HG03432 (cell line): ENCODE measurements around the gene CD300E.
"Not testable (repeated sequence)": the region's sequence is repeated elsewhere in the genome, so short reads cannot be mapped to it uniquely, and the experiment has no call there.

Experiments used
- ATAC-seq: cut with Tn5 transposase; IDR thresholded peaks from one replicate; pipeline ENCODE4 v1.9.1; 2021; ENCODE audit warnings: mild to moderate bottlenecking, moderate library complexity; ENCODE audit not compliant: unreplicated experiment

The CD300E gene

GRCh38 chr17:74601944-74602572 lies 21.5 kb downstream of the CD300E start:
- no peak for ATAC-seq

- ATAC-seq, result no peak
These were observed 24.0 kb downstream of the CD300E start for GRCh38 chr17:74599448-74599939.

DNA sequence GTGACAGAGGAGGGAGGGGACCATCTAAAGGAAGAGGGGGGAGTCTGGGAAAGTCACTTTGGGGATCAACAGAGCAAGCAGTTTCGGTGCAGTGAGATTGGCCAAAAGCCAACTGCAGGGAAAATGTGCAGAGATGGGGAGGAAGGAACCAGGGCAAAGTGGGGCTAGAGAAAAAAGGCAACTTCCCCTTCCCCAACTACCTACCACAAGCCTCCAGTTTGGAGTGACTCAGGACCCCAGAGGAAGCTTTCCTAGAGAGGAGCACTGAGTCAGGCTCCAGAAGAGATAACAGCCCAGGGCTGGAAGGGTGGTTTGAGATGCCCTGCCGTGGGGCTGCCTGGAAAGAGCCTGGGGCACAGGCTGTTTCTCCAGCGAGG lies 24.5 kb downstream of the CD300E start:
- no peak for ATAC-seq

GRCh38 chr17:74598346-74599022 lies 25.1 kb downstream of the CD300E start:
- no peak for ATAC-seq

DNA sequence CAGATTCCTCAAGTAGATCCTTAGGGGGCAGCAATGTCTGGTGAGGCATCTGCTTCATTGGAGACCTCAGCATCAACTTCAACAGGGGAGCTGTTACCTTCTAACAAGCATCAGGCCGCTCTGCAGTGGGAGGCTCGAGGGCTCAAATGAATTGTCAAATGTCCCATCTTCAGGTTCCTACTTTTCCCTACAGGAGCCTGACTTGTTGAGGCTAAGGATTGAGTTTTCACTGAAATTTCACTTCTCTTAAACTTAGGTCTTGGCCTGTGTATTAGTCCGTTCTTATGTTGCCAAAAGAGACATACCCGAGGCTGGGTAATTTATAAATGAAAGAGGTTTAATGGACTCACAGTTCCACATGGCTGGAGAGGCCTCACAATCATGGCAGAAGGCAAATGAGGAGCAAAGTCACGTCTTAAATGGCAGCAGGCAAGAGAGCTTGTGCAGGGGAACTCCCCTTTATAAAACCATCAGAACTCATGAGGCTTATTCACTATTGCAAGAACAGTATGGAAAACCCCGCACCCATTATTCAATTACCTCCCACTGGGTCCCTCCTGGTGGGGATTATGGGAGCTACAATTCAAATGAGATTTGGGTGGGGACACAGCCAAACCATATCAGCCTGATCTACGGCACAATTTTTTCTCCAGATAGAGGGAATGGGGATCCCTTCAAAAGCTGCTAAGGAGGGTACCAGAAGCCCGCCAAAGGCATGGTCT lies 26.3 kb downstream of the CD300E start:
- no peak for ATAC-seq

- ATAC-seq, result no peak
These were observed 28.3 kb downstream of the CD300E start for GRCh38 chr17:74595037-74595750.

- ATAC-seq, result no peak
These were observed 31.2 kb downstream of the CD300E start, which contains the start of gene CD300LD for GRCh38 chr17:74592087-74592990. CD300LD (minus strand) TSS chr17:74592283; CDS start chr17:74592202, 81 bp downstream.

GRCh38 chr17:74591503-74591902 lies 32.0 kb downstream of the CD300E start:
- ATAC-seq, result no peak

DNA sequence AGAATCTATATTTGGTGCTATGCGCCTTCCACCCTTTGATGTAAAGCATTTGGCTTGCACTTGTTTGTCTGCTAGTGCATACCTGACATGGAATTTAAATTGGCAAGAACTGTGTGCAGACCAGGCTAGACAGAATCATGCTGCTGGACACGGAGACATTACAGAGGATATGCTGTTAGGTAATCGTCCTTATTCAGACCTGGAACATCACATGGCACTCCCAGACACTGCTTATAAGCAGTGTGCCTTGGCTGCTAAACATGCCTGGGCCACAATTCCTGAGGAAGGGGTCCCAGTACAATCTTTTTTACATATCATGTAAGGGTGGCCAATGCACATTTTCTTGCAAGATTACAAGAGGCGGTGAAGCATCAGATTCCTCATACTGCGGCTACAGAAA lies 37.8 kb downstream of the CD300E start:
- no peak for ATAC-seq

- ATAC-seq, result no peak
These were observed 39.1 kb downstream of the CD300E start for GRCh38 chr17:74584292-74585060.

DNA sequence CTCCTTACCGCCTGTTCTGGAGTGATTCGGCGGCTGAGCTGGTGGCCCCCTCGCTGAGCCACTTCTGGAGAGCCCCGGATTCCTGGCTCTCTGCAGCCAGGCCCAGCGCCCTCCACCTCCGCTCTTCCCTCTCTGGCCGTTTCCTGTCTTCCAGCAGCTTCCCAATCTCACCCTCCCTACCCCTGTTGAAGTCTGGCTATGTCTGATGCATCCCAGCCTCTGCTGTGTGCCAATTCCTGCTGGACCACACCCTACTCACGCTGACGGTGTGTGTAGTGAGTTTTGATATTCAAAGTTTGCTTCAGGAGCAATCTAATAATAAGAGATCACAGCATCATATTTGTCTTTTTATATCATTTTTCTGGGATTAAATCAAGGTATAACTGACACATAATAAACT lies 40.9 kb downstream of the CD300E start:
- ATAC-seq, result no peak

DNA sequence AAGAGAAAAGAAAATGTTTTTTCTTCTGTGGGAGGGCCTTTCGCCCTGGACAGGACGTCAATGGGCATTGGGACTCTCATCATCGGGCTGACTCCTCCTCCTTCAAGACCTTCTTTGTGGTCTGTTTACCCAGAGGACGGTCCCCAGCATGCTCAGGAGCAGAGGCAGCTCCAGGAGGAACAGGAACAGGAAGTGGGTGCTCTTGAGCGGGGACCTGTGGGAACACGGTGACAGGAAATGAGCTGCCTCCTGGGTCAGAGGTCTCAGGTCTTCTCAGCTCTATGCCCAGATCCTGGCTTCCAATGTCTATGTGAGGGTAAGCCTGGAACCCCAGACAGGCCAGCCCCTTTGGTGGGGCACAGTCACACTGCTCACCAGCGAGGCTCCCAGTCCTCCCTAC lies 43.6 kb downstream of the CD300E start:
- ATAC-seq, result no peak

DNA sequence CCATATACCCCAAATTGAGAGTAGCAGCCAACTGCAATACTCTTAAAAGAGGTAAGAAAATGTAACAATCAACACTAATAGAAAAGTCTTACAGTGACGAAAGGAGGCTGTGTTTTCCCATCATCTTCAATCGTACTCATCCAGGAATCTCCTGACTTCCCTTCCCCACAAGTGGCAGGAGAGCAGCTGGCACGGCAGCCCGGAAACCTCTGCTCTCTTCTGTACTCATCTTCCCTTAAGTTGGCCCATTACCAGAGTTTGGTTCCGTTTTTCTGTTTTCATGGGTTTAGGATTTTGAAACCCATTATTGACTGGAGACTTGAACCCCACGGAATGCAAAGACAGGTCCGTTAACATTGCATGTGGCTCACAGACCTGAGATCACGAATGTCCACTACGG lies 44.6 kb downstream of the CD300E start:
- ATAC-seq, result no peak

GRCh38 chr17:74574489-74575142 lies 48.9 kb downstream of the CD300E start:
- no peak for ATAC-seq

GRCh38 chr17:74573635-74574034 lies 49.9 kb downstream of the CD300E start:
- ATAC-seq, result not testable (repeated sequence)

DNA sequence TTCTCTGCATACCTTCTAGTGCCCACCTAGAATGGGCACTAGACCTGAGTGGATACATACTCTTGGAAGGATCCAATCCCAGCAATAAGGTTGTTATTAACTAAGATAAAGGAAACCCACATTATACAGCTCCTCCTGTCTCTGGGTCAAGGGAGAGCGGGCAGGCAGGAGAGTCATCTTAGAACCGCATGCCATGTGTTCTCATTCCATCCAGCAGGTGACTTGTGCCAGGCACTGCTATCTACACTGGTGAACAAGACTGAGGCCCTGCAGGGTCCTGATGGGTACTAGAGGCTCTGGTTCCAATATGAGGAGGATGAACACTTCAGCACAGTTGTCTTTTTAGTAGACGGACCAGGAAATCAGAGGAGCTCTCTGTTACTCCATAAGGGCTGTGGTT lies 50.4 kb downstream of the CD300E start:
- no peak for ATAC-seq

DNA sequence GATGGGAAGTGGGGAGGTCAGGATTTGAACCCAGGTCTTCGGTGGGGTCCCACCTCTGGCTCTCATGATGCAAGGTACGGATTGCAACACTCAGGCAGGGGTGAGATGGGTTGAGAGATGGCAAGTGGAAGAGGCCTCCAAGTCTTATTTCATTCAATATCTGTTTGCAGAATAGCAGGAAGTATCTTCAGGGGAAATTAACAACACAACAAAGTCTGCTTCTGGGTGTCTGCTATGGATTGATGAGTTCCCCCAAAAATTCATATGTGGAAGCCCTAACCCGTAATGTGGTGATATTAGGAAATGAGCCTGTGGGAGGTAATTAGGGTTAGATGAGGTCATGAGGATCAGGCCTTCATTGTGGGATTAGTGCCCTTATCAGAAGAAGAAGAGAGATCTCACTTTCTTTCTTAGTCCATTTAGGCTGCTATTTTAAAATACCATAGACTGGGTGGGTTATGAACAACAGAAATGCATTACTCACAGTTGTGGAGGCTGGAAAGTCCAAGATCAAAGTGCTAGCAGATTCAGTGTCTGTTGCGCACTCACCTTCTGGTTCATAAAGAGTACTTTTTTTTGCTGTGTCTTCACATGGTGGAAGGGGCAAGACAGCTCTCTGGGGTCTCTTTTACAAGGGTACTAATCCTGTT lies 51.8 kb downstream of the CD300E start:
- no peak for ATAC-seq
